Endodermal cell (in vitro differentiated cells): Measurements from ENCODE around the gene TRAT1. TPM values are rescaled to one million over a fixed set of nuclear protein-coding genes. Genes with fewer than 3 reads are reported as not detected.

ENCODE experiments used
- DNase-seq: peaks from one replicate; pipeline ENCODE4 v3.0.0-alpha.2; 2017
- H3K27ac ChIP-seq: 2 replicates; pipeline ENCODE4 v1.5.1; 2013; ENCODE audit warnings: mild to moderate bottlenecking, low read depth, low read length, moderate library complexity
- H3K27me3 ChIP-seq: 2 replicates; pipeline ENCODE4 v1.6.1; 2013; ENCODE audit warnings: mild to moderate bottlenecking, low read length, moderate library complexity; ENCODE audit not compliant: insufficient read depth, control insufficient read depth, poor library complexity, severe bottlenecking
- H3K36me3 ChIP-seq: 2 replicates; pipeline ENCODE4 v1.7.0; 2013; ENCODE audit warnings: mild to moderate bottlenecking, low read length, moderate library complexity; ENCODE audit not compliant: control insufficient read depth, insufficient read depth
- H3K4me1 ChIP-seq: one replicate; pipeline ENCODE4 v1.7.0; 2013; ENCODE audit warnings: low read length; ENCODE audit not compliant: control insufficient read depth, insufficient read depth
- H3K4me3 ChIP-seq: 2 replicates; pipeline ENCODE4 v1.5.1; 2013; ENCODE audit warnings: mild to moderate bottlenecking, low read length, moderate library complexity
- H3K9ac ChIP-seq: 2 replicates; pipeline ENCODE4 v1.6.1; 2013; ENCODE audit warnings: mild to moderate bottlenecking, low read length, moderate library complexity; ENCODE audit not compliant: poor library complexity, severe bottlenecking; ENCODE audit errors: extremely low read depth
- H3K9me3 ChIP-seq: 2 replicates; pipeline ENCODE4 v1.6.1; 2013; ENCODE audit warnings: mild to moderate bottlenecking, low read length, moderate library complexity; ENCODE audit not compliant: control insufficient read depth
- H3K27ac Mint-ChIP-seq: 2 replicates; pipeline ENCODE4 v1.8.0; 2020; ENCODE audit warnings: mixed read lengths
- H3K27me3 Mint-ChIP-seq: 2 replicates; pipeline ENCODE4 v1.8.0; 2021; ENCODE audit warnings: mild to moderate bottlenecking, mixed read lengths; ENCODE audit not compliant: insufficient read depth
- H3K36me3 Mint-ChIP-seq: 2 replicates; pipeline ENCODE4 v1.8.0; 2020; ENCODE audit warnings: low read depth, mixed read lengths
- H3K4me1 Mint-ChIP-seq: 2 replicates; pipeline ENCODE4 v1.8.0; 2020; ENCODE audit warnings: mixed read lengths
- H3K4me3 Mint-ChIP-seq: 2 replicates; pipeline ENCODE4 v1.8.0; 2020; ENCODE audit warnings: mild to moderate bottlenecking, moderate library complexity, mixed read lengths
- H3K9me3 Mint-ChIP-seq: 2 replicates; pipeline ENCODE4 v1.8.0; 2020; ENCODE audit warnings: mild to moderate bottlenecking, mixed read lengths
- WGBS, 2 experiments: methylation state at CpG; one replicate each; pipeline versions ENCODE4 v1.1.5 to v1.1.7; 2013; ENCODE audit warnings: missing lambda C conversion rate in 2 of 2, mixed read lengths in 1 of 2; ENCODE audit not compliant: insufficient coverage in 1 of 2, insufficient read length in 1 of 2; 5-methylcytosine and 5-hydroxymethylcytosine counted together
- total RNA-seq, 2 donors: library from RNA; stranded (reverse); fragmentation: NEBNext Ultra II Directional in 1 of 2; extraction: Animal tissue kit (Norgen Biotek cat#: 25700) in 1 of 2; gene quantifications; 2 replicates in 1 of 2; 3 replicates in 1 of 2; pipeline ENCODE4 v1.2.1, GENCODE V29; 2021
- TF ChIP-seq, protein P1 (sequence below): fragments of 200-600 bp; sonication (generic); conservative IDR thresholded peaks from 2 replicates; pipeline ENCODE4 v1.5.0; 2021; ENCODE audit warnings: antibody characterized with exemption, mild to moderate bottlenecking

TRAT1 gene
- total RNA-seq, 2 donors from 2014 or later, result not detected

GRCh38 chr3:108826309-108827187 is 4.0 kb downstream of the TRAT1 start:
- no peaks in the 10 kb centered on the region for H3K36me3 ChIP-seq
- Mint-ChIP-seq H3K9me3 (no peaks in the 10 kb centered on the region), H3K27ac (no peak overlapping the region), H3K36me3 (no peaks in the 10 kb centered on the region), H3K27me3 (no peaks in the 10 kb centered on the region), H3K4me3 (no peak overlapping the region), H3K4me1 (peaks cover 18% of the 10 kb centered on the region)
- no peak for DNase-seq
- no peaks in the 10 kb centered on the region for H3K9me3 ChIP-seq
- TF ChIP-seq, protein P1, sequence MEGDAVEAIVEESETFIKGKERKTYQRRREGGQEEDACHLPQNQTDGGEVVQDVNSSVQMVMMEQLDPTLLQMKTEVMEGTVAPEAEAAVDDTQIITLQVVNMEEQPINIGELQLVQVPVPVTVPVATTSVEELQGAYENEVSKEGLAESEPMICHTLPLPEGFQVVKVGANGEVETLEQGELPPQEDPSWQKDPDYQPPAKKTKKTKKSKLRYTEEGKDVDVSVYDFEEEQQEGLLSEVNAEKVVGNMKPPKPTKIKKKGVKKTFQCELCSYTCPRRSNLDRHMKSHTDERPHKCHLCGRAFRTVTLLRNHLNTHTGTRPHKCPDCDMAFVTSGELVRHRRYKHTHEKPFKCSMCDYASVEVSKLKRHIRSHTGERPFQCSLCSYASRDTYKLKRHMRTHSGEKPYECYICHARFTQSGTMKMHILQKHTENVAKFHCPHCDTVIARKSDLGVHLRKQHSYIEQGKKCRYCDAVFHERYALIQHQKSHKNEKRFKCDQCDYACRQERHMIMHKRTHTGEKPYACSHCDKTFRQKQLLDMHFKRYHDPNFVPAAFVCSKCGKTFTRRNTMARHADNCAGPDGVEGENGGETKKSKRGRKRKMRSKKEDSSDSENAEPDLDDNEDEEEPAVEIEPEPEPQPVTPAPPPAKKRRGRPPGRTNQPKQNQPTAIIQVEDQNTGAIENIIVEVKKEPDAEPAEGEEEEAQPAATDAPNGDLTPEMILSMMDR, result no peak
- no peak overlapping the region for H3K27ac ChIP-seq
- peaks cover 4% of the 10 kb centered on the region for H3K4me1 ChIP-seq
- no peak overlapping the region for H3K4me3 ChIP-seq
- no peak overlapping the region for H3K9ac ChIP-seq
- H3K27me3 ChIP-seq, result no peaks in the 10 kb centered on the region
- 91% methylated on average over 6 of the region's 6 CpGs; no CpG with 5 or more reads in 1 of the 2 experiments for WGBS, 2 experiments

GRCh38 chr3:108830381-108830780 is 7.8 kb downstream of the TRAT1 start:
- Histone ChIP-seq H3K9ac (no peak overlapping the region), H3K27ac (no peak overlapping the region), H3K4me1 (peaks cover 4% of the 10 kb centered on the region), H3K27me3 (no peaks in the 10 kb centered on the region), H3K9me3 (no peaks in the 10 kb centered on the region), H3K36me3 (no peaks in the 10 kb centered on the region), H3K4me3 (peak overlapping the region; percentile 13)
- Mint-ChIP-seq H3K27me3 (no peaks in the 10 kb centered on the region), H3K36me3 (no peaks in the 10 kb centered on the region), H3K9me3 (no peaks in the 10 kb centered on the region), H3K4me3 (no peak overlapping the region), H3K4me1 (peaks cover 9% of the 10 kb centered on the region), H3K27ac (no peak overlapping the region)
- TF ChIP-seq, protein P1, result no peak
- DNase-seq, result no peak
- WGBS, 2 experiments, result 79% methylated on average over 3 of the region's 3 CpGs; no CpG with 5 or more reads in 1 of the 2 experiments

DNA sequence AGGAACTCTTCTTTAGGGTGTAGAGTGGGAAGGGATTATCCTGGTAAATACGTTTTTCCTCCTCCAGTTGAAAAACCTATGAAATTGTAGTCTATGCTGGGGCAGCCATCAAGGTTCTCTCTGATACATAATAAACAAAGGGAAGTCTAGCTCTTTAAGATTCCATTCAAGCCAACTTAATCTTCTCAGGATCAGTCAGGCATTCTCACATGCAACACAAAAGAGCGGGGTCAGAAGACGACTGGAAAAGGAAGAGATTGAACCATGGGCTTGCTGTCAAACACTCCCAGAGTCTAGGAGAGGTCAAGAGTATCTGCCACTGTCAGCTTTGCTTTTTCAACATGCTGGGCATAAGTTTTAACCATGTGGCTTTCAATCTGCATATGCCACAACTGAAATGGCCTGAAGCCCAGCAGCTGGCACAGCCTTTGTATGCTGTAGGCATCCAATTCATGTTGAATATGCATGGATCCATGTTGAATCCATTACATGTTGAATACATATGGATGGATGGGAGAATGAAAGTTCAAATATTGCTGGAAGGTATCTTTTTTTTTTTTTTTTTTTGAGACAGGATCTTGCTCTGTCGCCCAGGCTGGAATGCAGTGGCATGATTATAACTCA is 8.5 kb downstream of the TRAT1 start:
- H3K4me1 Mint-ChIP-seq, result peaks cover 8% of the 10 kb centered on the region
- WGBS, 2 experiments, result 79 to 90% methylated on average over 2 to 4 of the region's 4 CpGs
- H3K27ac Mint-ChIP-seq, result no peak overlapping the region
- no peak for DNase-seq
- peaks cover 4% of the 10 kb centered on the region for H3K4me1 ChIP-seq
- H3K27me3 Mint-ChIP-seq, result no peaks in the 10 kb centered on the region
- H3K9ac ChIP-seq, result no peak overlapping the region
- H3K27me3 ChIP-seq, result no peaks in the 10 kb centered on the region
- H3K4me3 Mint-ChIP-seq, result no peak overlapping the region
- no peaks in the 10 kb centered on the region for H3K36me3 ChIP-seq
- no peak overlapping the region for H3K4me3 ChIP-seq
- H3K36me3 Mint-ChIP-seq, result no peaks in the 10 kb centered on the region
- peak overlapping the region; percentile 37 for H3K27ac ChIP-seq
- no peaks in the 10 kb centered on the region for H3K9me3 Mint-ChIP-seq
- H3K9me3 ChIP-seq, result no peaks in the 10 kb centered on the region
- TF ChIP-seq, protein P1, result no peak
